SK-N-SH (cell line): ENCODE measurements around the gene PSMC3IP.

ENCODE experiments used
- CTCF ChIP-seq: fragments of 200-600 bp; sonication (generic); IDR thresholded peaks from 2 replicates; pipeline ENCODE4 v1.6.1; 2017; ENCODE audit warnings: antibody characterized with exemption, mild to moderate bottlenecking, moderate library complexity
- ELF1 ChIP-seq: IDR thresholded peaks from 2 replicates; pipeline ENCODE4 v1.4.0; 2012
- EP300 ChIP-seq, 2 experiments: IDR thresholded peaks; 2 replicates each; pipeline versions ENCODE4 v1.4.0 to v1.6.1; 2012; ENCODE audit warnings: borderline replicate concordance in 1 of 2, low read depth in 1 of 2, low read length in 1 of 2
- EZH2phosphoT487 ChIP-seq: fragments of 200-600 bp; sonication (generic); IDR thresholded peaks from 2 replicates; pipeline ENCODE4 v1.6.1; 2017; ENCODE audit warnings: low read depth, mixed run types, mild to moderate bottlenecking, antibody characterized with exemption, moderate library complexity, borderline replicate concordance
- GABPA ChIP-seq: IDR thresholded peaks from 2 replicates; pipeline ENCODE4 v1.4.0; 2012; ENCODE audit warnings: low read depth, mild to moderate bottlenecking
- MEF2A ChIP-seq: IDR thresholded peaks from 2 replicates; pipeline ENCODE4 v1.4.0; 2012; ENCODE audit warnings: low read depth, borderline replicate concordance
- PBX3 ChIP-seq: IDR thresholded peaks from 2 replicates; pipeline ENCODE4; 2012
- POLR2AphosphoS5 ChIP-seq: IDR thresholded peaks from 2 replicates; pipeline ENCODE4 v1.6.1; 2012; ENCODE audit warnings: low read depth, low read length
- TEAD4 ChIP-seq: IDR thresholded peaks from 2 replicates; pipeline ENCODE4 v1.4.0; 2012; ENCODE audit warnings: mild to moderate bottlenecking, borderline replicate concordance; ENCODE audit not compliant: insufficient read depth
- USF2 ChIP-seq: fragments of 150-350 bp; IDR thresholded peaks from 2 replicates; pipeline ENCODE4 v1.6.1; 2017; ENCODE audit warnings: antibody characterized with exemption, low read length, low read depth, borderline replicate concordance
- YY1 ChIP-seq: IDR thresholded peaks from 2 replicates; pipeline ENCODE4 v1.4.0; 2012; ENCODE audit warnings: low read depth, mild to moderate bottlenecking
- TF ChIP-seq, protein P1 (sequence below): IDR thresholded peaks from 2 replicates; pipeline ENCODE4 v1.6.1; 2012; ENCODE audit warnings: mild to moderate bottlenecking, low read depth, low read length, moderate library complexity

GRCh38 chr17:42608305-42609181, 31.0 kb upstream of the PSMC3IP start:
- no peak for TF ChIP-seq TEAD4
- no peak for TF ChIP-seq CTCF
- TF ChIP-seq YY1: no peak
- TF ChIP-seq POLR2AphosphoS5: no peak
- TF ChIP-seq ELF1: no peak
- TF ChIP-seq GABPA: no peak
- TF ChIP-seq USF2: no peak
- no peak for TF ChIP-seq EZH2phosphoT487
- TF ChIP-seq EP300 (IDR thresholded peaks at IDR 0.05; ENCODE audit: borderline replicate concordance in 1 of 2, low read depth in 1 of 2, low read length in 1 of 2): no peak
- TF ChIP-seq, protein P1, sequence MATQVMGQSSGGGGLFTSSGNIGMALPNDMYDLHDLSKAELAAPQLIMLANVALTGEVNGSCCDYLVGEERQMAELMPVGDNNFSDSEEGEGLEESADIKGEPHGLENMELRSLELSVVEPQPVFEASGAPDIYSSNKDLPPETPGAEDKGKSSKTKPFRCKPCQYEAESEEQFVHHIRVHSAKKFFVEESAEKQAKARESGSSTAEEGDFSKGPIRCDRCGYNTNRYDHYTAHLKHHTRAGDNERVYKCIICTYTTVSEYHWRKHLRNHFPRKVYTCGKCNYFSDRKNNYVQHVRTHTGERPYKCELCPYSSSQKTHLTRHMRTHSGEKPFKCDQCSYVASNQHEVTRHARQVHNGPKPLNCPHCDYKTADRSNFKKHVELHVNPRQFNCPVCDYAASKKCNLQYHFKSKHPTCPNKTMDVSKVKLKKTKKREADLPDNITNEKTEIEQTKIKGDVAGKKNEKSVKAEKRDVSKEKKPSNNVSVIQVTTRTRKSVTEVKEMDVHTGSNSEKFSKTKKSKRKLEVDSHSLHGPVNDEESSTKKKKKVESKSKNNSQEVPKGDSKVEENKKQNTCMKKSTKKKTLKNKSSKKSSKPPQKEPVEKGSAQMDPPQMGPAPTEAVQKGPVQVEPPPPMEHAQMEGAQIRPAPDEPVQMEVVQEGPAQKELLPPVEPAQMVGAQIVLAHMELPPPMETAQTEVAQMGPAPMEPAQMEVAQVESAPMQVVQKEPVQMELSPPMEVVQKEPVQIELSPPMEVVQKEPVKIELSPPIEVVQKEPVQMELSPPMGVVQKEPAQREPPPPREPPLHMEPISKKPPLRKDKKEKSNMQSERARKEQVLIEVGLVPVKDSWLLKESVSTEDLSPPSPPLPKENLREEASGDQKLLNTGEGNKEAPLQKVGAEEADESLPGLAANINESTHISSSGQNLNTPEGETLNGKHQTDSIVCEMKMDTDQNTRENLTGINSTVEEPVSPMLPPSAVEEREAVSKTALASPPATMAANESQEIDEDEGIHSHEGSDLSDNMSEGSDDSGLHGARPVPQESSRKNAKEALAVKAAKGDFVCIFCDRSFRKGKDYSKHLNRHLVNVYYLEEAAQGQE: no peak
- no peak for TF ChIP-seq MEF2A
- TF ChIP-seq PBX3: no peak
